Right lobe of liver (tissue), 6 donors: ENCODE data around the gene ACSBG1. TPM values are rescaled to one million over a fixed set of nuclear protein-coding genes. Genes with fewer than 3 reads are reported as not detected.

ENCODE experiments used
- ATAC-seq, 4 donors: fragments of 200-7000 bp; cut with Tn5 transposase; one replicate each; pipeline ENCODE4 v1.9.1; 2020; ENCODE audit warnings: mild to moderate bottlenecking in 4 of 4, moderate library complexity in 4 of 4
- DNase-seq, 3 donors: peaks; one replicate each; pipeline ENCODE4 v3.0.0-alpha.2; 2020
- H3K27ac ChIP-seq, 3 donors: fragments of 200-600 bp; one replicate each; pipeline ENCODE4 v1.8.0; 2022
- H3K27me3 ChIP-seq, 2 donors: fragments of 200-600 bp; one replicate each; pipeline ENCODE4 v1.8.0; 2022
- H3K36me3 ChIP-seq, 4 donors: fragments of 200-600 bp; sonication (generic) in 1 of 4; one replicate each; pipeline versions ENCODE4 v1.5.1 to v1.8.0; 2017 to 2022; ENCODE audit warnings: control low read depth in 1 of 4
- H3K4me1 ChIP-seq, 4 donors: fragments of 200-600 bp; sonication (generic) in 1 of 4; one replicate each; pipeline versions ENCODE4 v1.5.1 to v1.8.0; 2017 to 2022; ENCODE audit warnings: control low read depth in 1 of 4
- H3K4me3 ChIP-seq, 3 donors: fragments of 200-600 bp; one replicate each; pipeline ENCODE4 v1.8.0; 2022
- H3K9me3 ChIP-seq, 4 donors: fragments of 200-600 bp; sonication (generic) in 1 of 4; one replicate each; pipeline versions ENCODE4 v1.5.1 to v1.8.0; 2017 to 2022; ENCODE audit warnings: control low read depth in 1 of 4
- POLR2A ChIP-seq: fragments of 450-650 bp; IDR thresholded peaks from one replicate; pipeline ENCODE4 v1.6.1; 2017; ENCODE audit warnings: antibody characterized with exemption, mild to moderate bottlenecking
- WGBS: methylation state at CpG from one replicate; pipeline ENCODE4 v1.1.6; 2018; ENCODE audit warnings: low coverage, low lambda C conversion rate; ENCODE audit not compliant: insufficient coverage; ENCODE audit errors: missing lambda C conversion rate; 5-methylcytosine and 5-hydroxymethylcytosine counted together
- intact Hi-C, 2 donors: fragments of 100-400 bp; cut with DNase I; formaldehyde crosslinking; loops; one replicate each; pipeline versions ENCODE4 v1.11.2 to v1.14.1; 2022
- long read RNA-seq: library from polyadenylated mRNA; unstranded; transcript quantifications from one replicate; pipeline ENCODE4 v2.0.0, GENCODE V29; 2019
- total RNA-seq, 6 experiments: library from RNA; depleted of rRNA in 2 of 6; stranded (reverse); fragments of >200 nt in 2 of 6; fragmentation: NEBNext Ultra II Directional in 3 of 6; extraction: Animal tissue kit (Norgen Biotek cat#: 25700) in 3 of 6; gene quantifications; one replicate each; pipeline versions ENCODE4 v1.1.0 to v1.2.4, GENCODE V29; 2016 to 2023
- TF ChIP-seq, protein P1 (sequence below), 4 donors: fragments of 200-600 bp in 3 of 4; fragments of 450-650 bp in 1 of 4; IDR thresholded peaks; one replicate each; pipeline versions ENCODE4 v1.5.1 to v1.8.0; 2016 to 2022; ENCODE audit warnings: antibody characterized with exemption in 4 of 4, mild to moderate bottlenecking in 2 of 4
- donor health status: DM: no; HTN: yes; CAD: no.
- donor health status: DM: no; HTN: no; CAD: no.
- donor health status: DM: no; HTN: no; CAD: no.
- donor health status: DM: no; HTN: yes; CAD: no.
- donor health status: DM: no; HTN: yes; CAD: no.

The ACSBG1 gene, protein sequence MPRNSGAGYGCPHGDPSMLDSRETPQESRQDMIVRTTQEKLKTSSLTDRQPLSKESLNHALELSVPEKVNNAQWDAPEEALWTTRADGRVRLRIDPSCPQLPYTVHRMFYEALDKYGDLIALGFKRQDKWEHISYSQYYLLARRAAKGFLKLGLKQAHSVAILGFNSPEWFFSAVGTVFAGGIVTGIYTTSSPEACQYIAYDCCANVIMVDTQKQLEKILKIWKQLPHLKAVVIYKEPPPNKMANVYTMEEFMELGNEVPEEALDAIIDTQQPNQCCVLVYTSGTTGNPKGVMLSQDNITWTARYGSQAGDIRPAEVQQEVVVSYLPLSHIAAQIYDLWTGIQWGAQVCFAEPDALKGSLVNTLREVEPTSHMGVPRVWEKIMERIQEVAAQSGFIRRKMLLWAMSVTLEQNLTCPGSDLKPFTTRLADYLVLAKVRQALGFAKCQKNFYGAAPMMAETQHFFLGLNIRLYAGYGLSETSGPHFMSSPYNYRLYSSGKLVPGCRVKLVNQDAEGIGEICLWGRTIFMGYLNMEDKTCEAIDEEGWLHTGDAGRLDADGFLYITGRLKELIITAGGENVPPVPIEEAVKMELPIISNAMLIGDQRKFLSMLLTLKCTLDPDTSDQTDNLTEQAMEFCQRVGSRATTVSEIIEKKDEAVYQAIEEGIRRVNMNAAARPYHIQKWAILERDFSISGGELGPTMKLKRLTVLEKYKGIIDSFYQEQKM
- total RNA-seq = not detected
- long read RNA-seq = 0 reads

DNA sequence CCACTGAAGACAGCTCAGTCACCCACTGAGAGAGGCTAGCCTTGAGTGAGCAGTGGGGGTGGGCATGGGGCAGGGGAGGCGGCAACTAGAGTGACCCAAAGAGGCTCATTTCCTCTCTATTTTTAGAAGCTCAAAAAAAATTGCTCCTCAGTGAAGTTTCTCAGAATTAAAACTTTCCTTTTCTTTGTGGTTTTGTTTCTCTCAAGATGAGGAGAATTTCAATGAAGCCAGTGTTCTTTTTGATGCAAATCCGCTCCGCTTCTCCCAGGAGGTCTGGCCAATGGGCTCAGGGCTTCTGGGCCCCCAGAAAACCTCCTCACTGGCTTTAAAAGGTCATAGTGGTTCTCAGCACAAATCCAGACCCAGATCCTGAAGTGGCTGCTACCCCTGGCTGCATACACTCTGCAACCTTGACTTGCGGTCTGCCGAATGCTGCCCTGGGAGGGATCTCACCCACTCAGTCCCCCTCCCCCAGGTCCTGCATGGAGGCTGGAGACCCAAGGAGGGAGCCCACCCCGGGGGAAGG is at the start of gene ACSBG1:
TSS of gene ACSBG1 (minus strand) at position 51 of the 526 bp plus-strand sequence. CDS start 64 bp downstream, outside the sequence.
- Histone ChIP-seq H3K4me1 (no peaks in the 10 kb centered on the region), H3K36me3 (no peaks in the 10 kb centered on the region), H3K4me3 (no peak within 1 kb of the TSS), H3K27me3 (no peaks in the 10 kb centered on the region), H3K27ac (no peak within 1 kb of the TSS), H3K9me3 (no peaks in the 10 kb centered on the region)
- ATAC-seq (no peak), DNase-seq (no peak)
- WGBS = 42% methylated on average over 4 of the region's 6 CpGs
- TF ChIP-seq, protein P1, sequence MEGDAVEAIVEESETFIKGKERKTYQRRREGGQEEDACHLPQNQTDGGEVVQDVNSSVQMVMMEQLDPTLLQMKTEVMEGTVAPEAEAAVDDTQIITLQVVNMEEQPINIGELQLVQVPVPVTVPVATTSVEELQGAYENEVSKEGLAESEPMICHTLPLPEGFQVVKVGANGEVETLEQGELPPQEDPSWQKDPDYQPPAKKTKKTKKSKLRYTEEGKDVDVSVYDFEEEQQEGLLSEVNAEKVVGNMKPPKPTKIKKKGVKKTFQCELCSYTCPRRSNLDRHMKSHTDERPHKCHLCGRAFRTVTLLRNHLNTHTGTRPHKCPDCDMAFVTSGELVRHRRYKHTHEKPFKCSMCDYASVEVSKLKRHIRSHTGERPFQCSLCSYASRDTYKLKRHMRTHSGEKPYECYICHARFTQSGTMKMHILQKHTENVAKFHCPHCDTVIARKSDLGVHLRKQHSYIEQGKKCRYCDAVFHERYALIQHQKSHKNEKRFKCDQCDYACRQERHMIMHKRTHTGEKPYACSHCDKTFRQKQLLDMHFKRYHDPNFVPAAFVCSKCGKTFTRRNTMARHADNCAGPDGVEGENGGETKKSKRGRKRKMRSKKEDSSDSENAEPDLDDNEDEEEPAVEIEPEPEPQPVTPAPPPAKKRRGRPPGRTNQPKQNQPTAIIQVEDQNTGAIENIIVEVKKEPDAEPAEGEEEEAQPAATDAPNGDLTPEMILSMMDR (IDR thresholded peaks at IDR 0.05) = no peak
- TF ChIP-seq POLR2A = no peak
- intact Hi-C loops = loop anchor here (5.0 kb wide), 2 partner anchors 37 to 122 kb away; no protein-coding TSS in a partner anchor

DNA sequence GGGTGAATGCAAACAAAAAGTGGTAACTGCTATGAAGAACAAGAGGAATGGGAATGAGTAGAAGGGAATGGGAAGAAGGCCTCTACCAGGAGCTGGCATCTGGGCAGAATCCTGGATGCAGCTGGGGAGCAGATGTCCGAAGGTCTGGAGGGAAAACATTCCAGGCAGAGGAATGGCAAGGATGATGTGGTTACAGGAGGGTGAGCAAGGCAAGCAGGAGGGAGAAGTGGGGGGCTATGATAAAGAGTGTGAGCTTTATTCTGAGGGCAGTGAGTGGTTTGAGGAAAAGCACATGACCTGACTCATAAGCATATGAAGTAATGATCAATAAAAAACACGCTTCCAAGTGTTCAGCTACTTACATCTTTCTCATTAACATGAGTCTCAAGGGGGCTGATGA is 48.0 kb upstream of the ACSBG1 start:
- ATAC-seq = no peak
- Histone ChIP-seq H3K4me1 (no peaks in the 10 kb centered on the region), H3K36me3 (peaks cover 0 to 49% (median 9%) of the 10 kb centered on the region in 4 donors), H3K27me3 (no peaks in the 10 kb centered on the region), H3K9me3 (no peaks in the 10 kb centered on the region), H3K4me3 (no peak overlapping the region), H3K27ac (no peak overlapping the region)
- intact Hi-C loops = no loop called here
- TF ChIP-seq, protein P1 (IDR thresholded peaks at IDR 0.05) = no peak
- no peak for TF ChIP-seq POLR2A
- no peak for DNase-seq
- 92% methylated on average over 1 of the region's 2 CpGs for WGBS

DNA sequence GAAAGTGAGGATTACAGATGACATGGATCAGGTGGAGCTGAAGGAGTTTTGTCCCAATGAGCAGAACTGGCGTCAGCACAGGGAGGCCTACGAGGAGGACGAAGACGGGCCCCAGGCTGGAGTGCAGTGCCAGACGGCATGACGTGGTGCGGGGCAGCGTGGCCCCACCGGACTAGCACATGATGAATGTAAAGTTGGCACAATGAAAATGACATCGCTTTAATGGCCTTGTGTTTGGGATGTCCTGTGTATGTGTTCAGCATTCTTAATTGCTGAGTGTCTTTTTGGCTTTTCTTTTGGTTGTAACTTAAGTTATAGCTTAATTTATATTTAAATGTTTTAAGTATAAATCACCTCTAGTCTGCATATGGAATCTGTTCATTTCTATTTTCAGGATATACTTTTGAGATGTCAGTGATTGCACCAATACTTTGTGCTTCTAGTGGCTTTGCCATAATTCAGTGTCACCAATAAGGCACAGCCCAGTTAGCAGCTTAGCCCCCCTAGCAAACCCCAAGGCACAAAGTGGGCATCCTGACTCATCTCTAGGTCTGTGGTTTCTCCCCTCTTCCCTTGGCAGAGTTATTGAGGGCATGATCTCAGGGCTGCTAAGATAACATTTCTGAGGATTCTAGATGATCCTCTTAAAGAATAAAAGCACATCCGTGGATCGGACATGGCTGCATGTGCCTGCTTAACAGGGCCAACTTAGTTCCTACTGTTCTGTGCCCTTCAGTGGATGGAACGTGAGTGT is 46.1 kb upstream of the ACSBG1 start:
- Histone ChIP-seq H3K9me3 (no peaks in the 10 kb centered on the region), H3K27me3 (no peaks in the 10 kb centered on the region), H3K36me3 (peaks cover 0 to 36% (median 8%) of the 10 kb centered on the region in 4 donors), H3K27ac (no peak overlapping the region), H3K4me3 (no peak overlapping the region), H3K4me1 (no peaks in the 10 kb centered on the region)
- no peak for TF ChIP-seq POLR2A
- TF ChIP-seq, protein P1 (IDR thresholded peaks at IDR 0.05) = no peak
- no peak for ATAC-seq
- DNase-seq = no peak
- 87% methylated on average over 3 of the region's 13 CpGs for WGBS
- intact Hi-C loops = no loop called here
